Muscle of leg (tissue), 11 donors: ENCODE data around the gene SLC7A1. TPM values are rescaled to one million over a fixed set of nuclear protein-coding genes. Genes with fewer than 3 reads are reported as not detected.

Experiments
- DNase-seq: peaks from one replicate; pipeline ENCODE4 v3.0.0; 2013
- H3K27ac ChIP-seq: one replicate; pipeline ENCODE4 v1.5.1; 2013; ENCODE audit warnings: mild to moderate bottlenecking, low read length, control low read depth
- H3K27me3 ChIP-seq: one replicate; pipeline ENCODE4 v1.6.1; 2013; ENCODE audit warnings: low read length; ENCODE audit not compliant: control insufficient read depth, insufficient read depth
- H3K36me3 ChIP-seq: one replicate; pipeline ENCODE4 v1.6.1; 2013; ENCODE audit warnings: low read length; ENCODE audit not compliant: control insufficient read depth, insufficient read depth
- H3K4me1 ChIP-seq: one replicate; pipeline ENCODE4 v1.6.1; 2013; ENCODE audit warnings: low read length; ENCODE audit not compliant: control insufficient read depth, insufficient read depth
- H3K4me3 ChIP-seq: one replicate; pipeline ENCODE4 v1.5.1; 2013; ENCODE audit warnings: low read length, control low read depth
- H3K9me3 ChIP-seq: replicated peaks from 2 replicates; pipeline ENCODE4 v1.6.1; 2013; ENCODE audit warnings: low read depth, low read length; ENCODE audit not compliant: control insufficient read depth
- WGBS: methylation state at CpG from one replicate; pipeline ENCODE4 v1.1.5; 2013; ENCODE audit warnings: missing lambda C conversion rate; ENCODE audit not compliant: insufficient coverage; 5-methylcytosine and 5-hydroxymethylcytosine counted together
- polyA plus RNA-seq, 8 donors: library from polyadenylated mRNA; unstranded; fragments of 120-200 nt; gene quantifications; one replicate each; pipeline versions ENCODE4 v1.2.1 to v1.2.3, GENCODE V29; 2013; ENCODE audit warnings: inconsistent platforms in 1 of 8, low replicate concordance in 1 of 8; ENCODE audit not compliant: insufficient read length in 8 of 8, insufficient read depth in 1 of 8
- total RNA-seq: library from RNA; stranded (reverse); fragments of 120-200 nt; gene quantifications from one replicate; pipeline ENCODE4 v1.2.4, GENCODE V29; 2013

Gene SLC7A1
- total and polyA plus RNA-seq, 9 donors, result 3.6 to 12.5 (median 8.4) TPM

GRCh38 chr13:29514720-29515310, 80.7 kb downstream of the SLC7A1 start:
- WGBS, result 49% methylated on average over 9 of the region's 13 CpGs
- Histone ChIP-seq H3K27ac (no peak overlapping the region), H3K36me3 (peaks cover 50% of the 10 kb centered on the region), H3K9me3 (no peaks in the 10 kb centered on the region), H3K4me3 (no peak overlapping the region), H3K27me3 (no peaks in the 10 kb centered on the region), H3K4me1 (peaks cover 45% of the 10 kb centered on the region)
- DNase-seq, result no peak

GRCh38 chr13:29513981-29514719, 81.3 kb downstream of the SLC7A1 start:
- no peak for DNase-seq

GRCh38 chr13:29513002-29513980, 82.2 kb downstream of the SLC7A1 start:
- H3K4me3 ChIP-seq, result no peak overlapping the region

More at GRCh38 chr13:29513981-29514719, 81.3 kb downstream of the SLC7A1 start:
- H3K4me3 ChIP-seq, result no peak overlapping the region
- no peaks in the 10 kb centered on the region for H3K9me3 ChIP-seq
- WGBS, result 88% methylated on average over 31 of the region's 32 CpGs
- H3K4me1 ChIP-seq, result peaks cover 47% of the 10 kb centered on the region
- H3K36me3 ChIP-seq, result peaks cover 45% of the 10 kb centered on the region
- no peaks in the 10 kb centered on the region for H3K27me3 ChIP-seq
- H3K27ac ChIP-seq, result no peak overlapping the region

GRCh38 chr13:29511980-29512379, 83.5 kb downstream of the SLC7A1 start:
- Histone ChIP-seq H3K4me1 (peaks cover 69% of the 10 kb centered on the region), H3K36me3 (peaks cover 26% of the 10 kb centered on the region), H3K9me3 (no peaks in the 10 kb centered on the region), H3K27me3 (no peaks in the 10 kb centered on the region), H3K4me3 (no peak overlapping the region), H3K27ac (no peak overlapping the region)
- WGBS, result 74% methylated on average over 6 of the region's 8 CpGs
- DNase-seq, result no peak

More at GRCh38 chr13:29513002-29513980, 82.2 kb downstream of the SLC7A1 start:
- H3K36me3 ChIP-seq, result peaks cover 38% of the 10 kb centered on the region
- peaks cover 56% of the 10 kb centered on the region for H3K4me1 ChIP-seq
- 90% methylated on average over 12 of the region's 24 CpGs for WGBS
- H3K9me3 ChIP-seq, result no peaks in the 10 kb centered on the region
- no peak for DNase-seq
- H3K27ac ChIP-seq, result no peak overlapping the region
- H3K27me3 ChIP-seq, result no peaks in the 10 kb centered on the region

GRCh38 chr13:29511106-29511796, 84.2 kb downstream of the SLC7A1 start:
- no peak for DNase-seq
- 89% methylated on average over 4 of the region's 12 CpGs for WGBS
- Histone ChIP-seq H3K27me3 (peaks cover 4% of the 10 kb centered on the region), H3K4me3 (no peak overlapping the region), H3K9me3 (no peaks in the 10 kb centered on the region), H3K4me1 (peaks cover 76% of the 10 kb centered on the region), H3K36me3 (peaks cover 19% of the 10 kb centered on the region), H3K27ac (no peak overlapping the region)

- Histone ChIP-seq H3K4me3 (no peak overlapping the region), H3K4me1 (peaks cover 82% of the 10 kb centered on the region), H3K36me3 (peaks cover 13% of the 10 kb centered on the region), H3K27me3 (peaks cover 4% of the 10 kb centered on the region), H3K27ac (no peak overlapping the region), H3K9me3 (no peaks in the 10 kb centered on the region)
- 75% methylated on average over 6 of the region's 10 CpGs for WGBS
- DNase-seq, result no peak
Observed at GRCh38 chr13:29510651-29511084, 84.8 kb downstream of the SLC7A1 start.

- DNase-seq, result no peak
- peaks cover 8% of the 10 kb centered on the region for H3K36me3 ChIP-seq
- no peak overlapping the region for H3K4me3 ChIP-seq
- no peak overlapping the region for H3K27ac ChIP-seq
- H3K9me3 ChIP-seq, result no peaks in the 10 kb centered on the region
- H3K4me1 ChIP-seq, result peaks cover 83% of the 10 kb centered on the region
- WGBS, result 85% methylated on average over 11 of the region's 14 CpGs
- H3K27me3 ChIP-seq, result peaks cover 4% of the 10 kb centered on the region
Observed at GRCh38 chr13:29509999-29510589, 85.4 kb downstream of the SLC7A1 start.

GRCh38 chr13:29508876-29509252, 86.6 kb downstream of the SLC7A1 start:
- peaks cover 4% of the 10 kb centered on the region for H3K27me3 ChIP-seq
- H3K36me3 ChIP-seq, result peaks cover 9% of the 10 kb centered on the region
- H3K9me3 ChIP-seq, result no peaks in the 10 kb centered on the region
- peak overlapping the region; percentile 7 for H3K27ac ChIP-seq
- H3K4me1 ChIP-seq, result peaks cover 71% of the 10 kb centered on the region
- peak; percentile 51 for DNase-seq
- no peak overlapping the region for H3K4me3 ChIP-seq
- 68% methylated on average over 2 of the region's 4 CpGs for WGBS

GRCh38 chr13:29508130-29508875, 87.2 kb downstream of the SLC7A1 start:
- Histone ChIP-seq H3K27me3 (peaks cover 4% of the 10 kb centered on the region), H3K27ac (peak overlapping the region; percentile 65), H3K9me3 (no peaks in the 10 kb centered on the region), H3K4me1 (peaks cover 65% of the 10 kb centered on the region), H3K4me3 (no peak overlapping the region), H3K36me3 (peaks cover 6% of the 10 kb centered on the region)
- 20% methylated on average over 15 of the region's 16 CpGs for WGBS
- peak; percentile 92 for DNase-seq
